Lower leg skin (tissue), 4 donors: ENCODE measurements around the gene CHST15. TPM values are rescaled to one million over a fixed set of nuclear protein-coding genes. Genes with fewer than 3 reads are reported as not detected.

Source experiments
- DNase-seq, 2 donors: peaks; one replicate each; pipeline ENCODE4 v3.0.0-alpha.2; 2019; ENCODE audit warnings: low spot score in 2 of 2
- H3K4me3 ChIP-seq: fragments of 200-600 bp; sonication (generic); 2 replicates; pipeline ENCODE4 v1.5.1; 2017; ENCODE audit warnings: mild to moderate bottlenecking, low read depth; ENCODE audit not compliant: poor library complexity, severe bottlenecking
- POLR2A ChIP-seq, 2 donors: fragments of 450-650 bp; IDR thresholded peaks; one replicate each; pipeline ENCODE4 v1.6.1; 2016 to 2017; ENCODE audit warnings: antibody characterized with exemption in 2 of 2, mild to moderate bottlenecking in 1 of 2, moderate library complexity in 1 of 2
- WGBS, 2 donors: methylation state at CpG; one replicate each; pipeline ENCODE4 v1.1.5; 2018; 5-methylcytosine and 5-hydroxymethylcytosine counted together
- intact Hi-C: fragments of 100-400 bp; cut with DNase I; formaldehyde crosslinking; loops from one replicate; pipeline ENCODE4 v1.15.0; 2023; ENCODE audit warnings: low total_unique reads
- total RNA-seq, 4 donors: library from RNA; depleted of rRNA; stranded (reverse); fragments of >200 nt; gene quantifications; one replicate each; pipeline ENCODE4 v1.1.0, GENCODE V29; 2016
- TF ChIP-seq, protein P1 (sequence below), 3 donors: fragments of 450-650 bp; IDR thresholded peaks; one replicate each; pipeline ENCODE4 v1.5.1; 2016; ENCODE audit warnings: antibody characterized with exemption in 3 of 3, mild to moderate bottlenecking in 3 of 3, moderate library complexity in 2 of 3

CHST15 gene
- total RNA-seq, 4 donors from 2014 or later: 17.6 to 29.8 (median 19.4) TPM

DNA sequence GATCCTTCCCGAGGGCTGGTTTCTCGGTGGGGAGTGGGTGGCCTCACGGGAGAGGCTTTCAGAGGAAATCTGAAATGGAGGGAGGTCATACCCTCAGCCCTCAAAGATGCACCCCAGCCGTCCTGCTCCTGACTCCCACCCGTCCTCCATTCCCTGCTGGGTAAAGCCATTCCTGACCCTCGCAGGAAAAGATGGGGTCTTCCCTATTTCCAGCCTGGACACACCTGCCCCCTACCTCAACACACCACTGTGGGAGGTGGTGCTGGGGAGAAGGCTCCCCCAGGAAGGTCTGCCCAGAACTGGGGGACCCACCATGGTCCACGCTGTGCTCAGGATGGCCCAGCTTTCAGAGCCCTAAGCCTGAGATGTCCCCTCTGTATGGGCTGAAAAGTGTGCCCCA is 86.9 kb downstream of the CHST15 start:
- DNase-seq: peak in 1 of 2 donors; percentile 76
- TF ChIP-seq, protein P1, sequence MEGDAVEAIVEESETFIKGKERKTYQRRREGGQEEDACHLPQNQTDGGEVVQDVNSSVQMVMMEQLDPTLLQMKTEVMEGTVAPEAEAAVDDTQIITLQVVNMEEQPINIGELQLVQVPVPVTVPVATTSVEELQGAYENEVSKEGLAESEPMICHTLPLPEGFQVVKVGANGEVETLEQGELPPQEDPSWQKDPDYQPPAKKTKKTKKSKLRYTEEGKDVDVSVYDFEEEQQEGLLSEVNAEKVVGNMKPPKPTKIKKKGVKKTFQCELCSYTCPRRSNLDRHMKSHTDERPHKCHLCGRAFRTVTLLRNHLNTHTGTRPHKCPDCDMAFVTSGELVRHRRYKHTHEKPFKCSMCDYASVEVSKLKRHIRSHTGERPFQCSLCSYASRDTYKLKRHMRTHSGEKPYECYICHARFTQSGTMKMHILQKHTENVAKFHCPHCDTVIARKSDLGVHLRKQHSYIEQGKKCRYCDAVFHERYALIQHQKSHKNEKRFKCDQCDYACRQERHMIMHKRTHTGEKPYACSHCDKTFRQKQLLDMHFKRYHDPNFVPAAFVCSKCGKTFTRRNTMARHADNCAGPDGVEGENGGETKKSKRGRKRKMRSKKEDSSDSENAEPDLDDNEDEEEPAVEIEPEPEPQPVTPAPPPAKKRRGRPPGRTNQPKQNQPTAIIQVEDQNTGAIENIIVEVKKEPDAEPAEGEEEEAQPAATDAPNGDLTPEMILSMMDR (IDR thresholded peaks at IDR 0.05): no peak
- TF ChIP-seq POLR2A (IDR thresholded peaks at IDR 0.05): no peak
- intact Hi-C loops: no loop called here
- 79 to 91% methylated on average over 7 of the region's 7 CpGs for WGBS, 2 donors
- H3K4me3 ChIP-seq: no peak overlapping the region

DNA sequence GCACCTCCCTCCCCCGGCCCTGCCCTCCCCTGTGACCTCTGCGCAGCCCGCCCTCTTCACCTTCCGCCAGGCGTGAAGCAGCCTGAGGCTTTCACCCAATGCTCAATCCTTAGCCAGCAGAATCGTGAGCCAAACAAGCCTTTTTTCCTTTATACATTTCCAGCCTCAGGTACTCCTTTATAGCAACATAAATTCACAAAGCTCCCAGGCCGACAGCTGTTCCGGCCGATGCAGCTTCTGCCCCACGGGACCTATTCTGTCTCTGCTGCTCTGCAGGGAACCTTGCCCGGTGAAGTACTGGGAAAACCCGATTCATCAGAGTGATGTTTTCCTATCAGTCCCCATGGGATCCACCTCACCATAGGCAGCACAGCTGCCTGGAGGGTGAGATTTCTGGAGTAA is 87.4 kb downstream of the CHST15 start:
- WGBS, 2 donors: 29 to 52% methylated on average over 12 of the region's 12 CpGs
- H3K4me3 ChIP-seq: no peak overlapping the region
- DNase-seq: peak in 1 of 2 donors; percentile 74
- intact Hi-C loops: loop anchor here (2.0 kb wide), 1 partner anchor 43 kb away; no protein-coding TSS in a partner anchor
- TF ChIP-seq POLR2A (IDR thresholded peaks at IDR 0.05): no peak
- TF ChIP-seq, protein P1 (IDR thresholded peaks at IDR 0.05): no peak

DNA sequence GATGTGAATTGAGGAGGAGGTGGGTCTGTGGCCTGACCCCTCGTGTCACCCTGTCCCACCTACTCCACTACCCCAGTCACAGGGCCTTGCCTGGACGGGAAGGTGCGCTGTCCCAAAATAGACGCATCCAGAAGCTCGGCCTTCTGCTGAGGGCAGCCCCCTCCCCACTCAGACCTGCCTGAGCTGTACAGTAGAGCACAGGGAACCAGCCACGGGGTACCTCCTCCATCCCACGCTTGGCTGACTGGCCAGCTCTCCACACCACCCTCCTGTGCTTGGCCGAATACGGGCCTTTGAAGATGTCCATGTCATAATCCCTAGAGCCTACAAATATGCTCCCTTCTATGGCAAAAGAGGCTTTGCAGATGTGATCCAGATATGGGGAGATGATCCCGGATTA is 88.3 kb downstream of the CHST15 start:
- 89 to 92% methylated on average over 10 of the region's 10 CpGs for WGBS, 2 donors
- H3K4me3 ChIP-seq: no peak overlapping the region

DNA sequence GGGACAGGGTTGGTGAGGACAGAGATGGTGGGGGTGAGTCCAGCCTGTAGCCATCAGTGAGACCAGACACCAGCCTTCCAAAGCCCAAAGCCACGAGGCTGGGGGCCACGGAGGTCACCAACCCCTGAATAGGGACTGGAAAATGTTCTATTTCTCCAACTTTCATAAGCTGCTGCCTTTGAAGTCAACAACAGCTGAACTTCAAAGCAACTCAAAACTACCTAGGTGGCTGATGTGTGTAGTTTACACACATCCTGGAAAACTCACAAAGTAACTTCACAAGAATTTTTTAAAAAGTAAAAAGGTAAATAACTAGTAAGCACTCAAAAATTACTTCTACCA is 88.8 kb downstream of the CHST15 start:
- no peak for TF ChIP-seq POLR2A (IDR thresholded peaks at IDR 0.05)
- WGBS, 2 donors: 72 to 81% methylated on average over 2 of the region's 2 CpGs
- no peak for DNase-seq
- H3K4me3 ChIP-seq: no peak overlapping the region
- intact Hi-C loops: loop anchor here (2.0 kb wide), 1 partner anchor 44 kb away; no protein-coding TSS in a partner anchor

More for the DNA sequence above, 88.3 kb downstream of the CHST15 start:
- DNase-seq: peak in 1 of 2 donors; percentile 74
- intact Hi-C loops: loop anchor here (2.0 kb wide), 1 partner anchor 44 kb away; no protein-coding TSS in a partner anchor
- TF ChIP-seq, protein P1 (IDR thresholded peaks at IDR 0.05): no peak

DNA sequence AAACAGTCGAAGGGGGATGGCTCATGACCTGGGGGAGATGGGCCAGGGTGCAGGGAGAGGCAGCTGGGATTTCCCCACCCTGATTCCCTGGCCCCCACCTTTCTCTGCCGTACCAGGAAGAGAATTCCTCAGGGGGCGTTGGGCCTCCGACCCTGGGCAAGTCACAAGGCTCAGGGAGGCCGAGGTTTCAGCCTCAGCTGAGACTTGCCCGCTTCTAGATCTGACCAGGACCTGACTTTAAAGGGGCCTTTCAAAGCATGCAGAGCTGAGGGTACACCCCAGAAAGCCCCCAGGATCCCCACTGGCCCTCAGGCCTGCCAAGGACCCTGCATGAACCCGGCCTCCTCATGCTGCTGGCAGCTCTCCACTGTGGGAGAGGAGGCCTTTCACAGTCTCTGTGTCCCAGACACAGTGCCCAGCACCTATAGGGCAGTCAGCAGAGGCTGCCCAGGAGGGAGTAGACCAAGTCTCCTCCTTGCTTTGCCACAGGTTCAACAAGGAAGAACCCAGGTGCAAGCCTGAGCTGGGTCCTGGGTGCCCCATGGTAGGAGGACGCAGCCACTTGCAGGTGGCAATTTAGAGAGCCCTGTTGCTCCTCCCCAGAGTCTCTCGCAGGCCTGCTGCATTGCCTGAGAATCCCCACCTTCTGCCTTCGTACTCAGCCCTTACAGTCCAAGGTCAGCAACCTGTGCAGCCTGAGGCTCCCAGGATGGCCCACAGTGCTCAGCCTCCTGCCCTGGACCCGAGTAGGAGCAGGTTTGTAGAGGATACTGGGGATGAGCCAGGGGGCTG is 89.3 kb downstream of the CHST15 start:
- no peak for TF ChIP-seq POLR2A (IDR thresholded peaks at IDR 0.05)
- TF ChIP-seq, protein P1 (IDR thresholded peaks at IDR 0.05): no peak
- peak in 1 of 2 donors; percentile 74 for DNase-seq
- H3K4me3 ChIP-seq: no peak overlapping the region
- intact Hi-C loops: loop anchor here (2.0 kb wide), 1 partner anchor 45 kb away; no protein-coding TSS in a partner anchor
- 72 to 80% methylated on average over 10 to 11 of the region's 11 CpGs for WGBS, 2 donors

DNA sequence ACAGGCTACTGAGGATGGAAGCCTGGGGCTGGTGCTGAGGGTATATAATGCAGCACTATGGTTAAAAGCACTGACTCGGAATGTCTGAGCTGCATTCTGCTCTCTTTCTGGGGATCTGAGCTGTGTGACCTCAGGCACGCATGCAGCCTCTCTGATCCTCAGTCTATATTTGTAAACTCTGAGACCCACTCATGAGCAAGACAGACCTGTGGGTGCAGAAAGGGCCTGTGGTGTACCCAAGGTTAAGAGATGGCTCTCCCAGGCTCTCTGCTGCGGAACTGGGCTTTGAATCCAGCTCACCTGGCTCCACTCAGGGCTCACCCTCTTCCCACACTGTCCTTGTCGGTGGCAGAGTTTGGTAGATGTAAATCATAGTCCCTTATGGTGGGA is 89.9 kb downstream of the CHST15 start:
- TF ChIP-seq, protein P1 (IDR thresholded peaks at IDR 0.05): no peak
- TF ChIP-seq POLR2A (IDR thresholded peaks at IDR 0.05): no peak
- DNase-seq: peak in 1 of 2 donors; percentile 34
- H3K4me3 ChIP-seq: no peak overlapping the region
- intact Hi-C loops: no loop called here
- WGBS, 2 donors: 87% methylated on average over 4 of the region's 4 CpGs
